ENCODE results near the gene RPUSD3. TPM values are rescaled to one million over a fixed set of nuclear protein-coding genes. Genes with fewer than 3 reads are reported as not detected.

RPUSD3 gene
- total and polyA plus RNA-seq, 9 of the 15 experiments (the other 6 are each of a cell fraction or from before 2014, with no cell fraction given), result 13.8 to 99.0 (median 59.3) TPM

DNA sequence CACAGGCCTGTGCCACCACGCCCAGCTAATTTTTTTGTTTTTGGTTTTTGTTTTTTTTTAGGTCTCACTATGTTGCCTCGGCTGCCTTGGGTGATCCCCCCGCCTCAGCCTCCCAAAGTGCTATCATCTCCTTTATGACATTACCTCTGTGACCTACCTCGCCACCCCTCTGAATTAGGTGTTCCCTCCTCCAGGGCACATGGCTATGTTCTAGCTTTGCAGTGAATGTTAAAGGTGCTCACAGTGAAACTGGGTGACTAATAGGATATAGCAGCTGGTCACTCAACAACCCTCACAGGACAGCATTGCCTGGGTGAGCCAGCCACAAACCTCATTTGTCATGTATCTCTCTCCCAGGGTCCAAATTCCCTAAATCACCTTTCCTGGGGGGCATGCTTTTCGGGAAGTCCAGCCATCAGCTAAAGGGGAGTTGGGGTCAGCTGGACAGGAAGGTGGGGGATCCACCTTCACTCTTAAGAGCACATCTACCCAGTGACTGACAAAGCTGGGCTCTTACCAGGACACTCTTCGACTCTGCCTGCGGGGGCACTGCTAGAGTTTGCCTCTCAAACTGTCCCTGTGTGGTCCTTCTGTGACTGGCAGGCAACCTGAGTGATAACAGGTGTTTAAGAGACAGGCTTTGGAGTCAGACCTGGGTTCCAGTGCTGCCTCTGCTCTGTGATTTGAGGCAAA is 35.3 kb downstream of the RPUSD3 start (continued):
- TF ChIP-seq, protein P1, sequence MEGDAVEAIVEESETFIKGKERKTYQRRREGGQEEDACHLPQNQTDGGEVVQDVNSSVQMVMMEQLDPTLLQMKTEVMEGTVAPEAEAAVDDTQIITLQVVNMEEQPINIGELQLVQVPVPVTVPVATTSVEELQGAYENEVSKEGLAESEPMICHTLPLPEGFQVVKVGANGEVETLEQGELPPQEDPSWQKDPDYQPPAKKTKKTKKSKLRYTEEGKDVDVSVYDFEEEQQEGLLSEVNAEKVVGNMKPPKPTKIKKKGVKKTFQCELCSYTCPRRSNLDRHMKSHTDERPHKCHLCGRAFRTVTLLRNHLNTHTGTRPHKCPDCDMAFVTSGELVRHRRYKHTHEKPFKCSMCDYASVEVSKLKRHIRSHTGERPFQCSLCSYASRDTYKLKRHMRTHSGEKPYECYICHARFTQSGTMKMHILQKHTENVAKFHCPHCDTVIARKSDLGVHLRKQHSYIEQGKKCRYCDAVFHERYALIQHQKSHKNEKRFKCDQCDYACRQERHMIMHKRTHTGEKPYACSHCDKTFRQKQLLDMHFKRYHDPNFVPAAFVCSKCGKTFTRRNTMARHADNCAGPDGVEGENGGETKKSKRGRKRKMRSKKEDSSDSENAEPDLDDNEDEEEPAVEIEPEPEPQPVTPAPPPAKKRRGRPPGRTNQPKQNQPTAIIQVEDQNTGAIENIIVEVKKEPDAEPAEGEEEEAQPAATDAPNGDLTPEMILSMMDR (IDR thresholded peaks at IDR 0.05 in 2 of 3, conservative IDR thresholded peaks at IDR 0.05 in 1 of 3; ENCODE audit: insufficient read depth in 2 of 3, low read depth in 1 of 3, low read length in 3 of 3), result peak; percentile 26 to 55 (median 42); a peak in 3 of 6 replicates
- 0 out of 2 replicates have a peak, but pooled peaks have one; percentile 39 for TF ChIP-seq POLR2A (conservative IDR thresholded peaks at IDR 0.05)
- no peak for TF ChIP-seq SIX5 (IDR thresholded peaks at IDR 0.05; ENCODE audit: borderline replicate concordance in 1 of 2, insufficient read depth in 1 of 2, low read depth in 1 of 2, low read length in 2 of 2)
- TF ChIP-seq ZNF830 (CRISPR knock-in tag; IDR thresholded peaks at IDR 0.05), result no peak
- TF ChIP-seq ERF (CRISPR knock-in tag; IDR thresholded peaks at IDR 0.05), result 0 out of 2 replicates have a peak, but pooled peaks have one; percentile 28
- no peak for TF ChIP-seq PBX2 (CRISPR knock-in tag; IDR thresholded peaks at IDR 0.05; ENCODE audit: low read depth)
- TF ChIP-seq PBX2 (tag; conservative IDR thresholded peaks at IDR 0.05; ENCODE audit: low read depth), result no peak
- TF ChIP-seq SUPT5H (IDR thresholded peaks at IDR 0.05), result 0 out of 2 replicates have a peak, but pooled peaks have one; percentile 28

Measured in K562 (cell line).